ENCODE data around the gene PTGER2. TPM values are rescaled to one million over a fixed set of nuclear protein-coding genes. Genes with fewer than 3 reads are reported as not detected.

The PTGER2 gene
- total RNA-seq, 1 experiment from 2014 or later = 0.41 TPM

GRCh38 chr14:52351233-52352060, 37.3 kb downstream of the PTGER2 start:
- Histone ChIP-seq H3K36me3 (ENCODE audit: control insufficient read depth, insufficient read depth, low read length) (no peaks in the 10 kb centered on the region), H3K4me1 (ENCODE audit: control insufficient read depth, insufficient read depth, low read length) (no peaks in the 10 kb centered on the region), H3K27me3 (ENCODE audit: control insufficient read depth, insufficient read depth, low read length) (no peaks in the 10 kb centered on the region), H3K9me3 (ENCODE audit: control insufficient read depth, insufficient read depth, low read depth, low read length) (no peaks in the 10 kb centered on the region), H3K27ac (ENCODE audit: low read length) (no peak overlapping the region), H3K4me3 (ENCODE audit: low read depth in 2 of 2, low read length in 2 of 2) (no peak overlapping the region)
- CTCF ChIA-PET = no interaction called here
- in situ Hi-C loops (cut with HindIII; ENCODE audit: low pct_unique_long_range_greater_than_20kb, low sequenced_read_pairs) (no loop called here), intact Hi-C loops (cut with micrococcal nuclease; ENCODE audit: unreplicated experiment) (no loop called here)
- POLR2A ChIA-PET = no interaction called here
- DNase-seq (ENCODE audit: low read depth, low spot score) (no peak), ATAC-seq (no peak)
- no peak for TF ChIP-seq CTCF (IDR thresholded peaks at IDR 0.05)
- no peak for TF ChIP-seq TCF7L2 (IDR thresholded peaks at IDR 0.05; ENCODE audit: low read depth, low read length)
- TF ChIP-seq SIN3A (IDR thresholded peaks at IDR 0.05; ENCODE audit: borderline replicate concordance, insufficient read depth, low read depth, low read length) = no peak
- no TSS peak for BruUV-seq (replicated peaks)

GRCh38 chr14:52352061-52352491, 38.0 kb downstream of the PTGER2 start:
- no peak overlapping the region for H3K4me3 ChIP-seq (ENCODE audit: low read depth in 2 of 2, low read length in 2 of 2)
- TF ChIP-seq TCF7L2 (IDR thresholded peaks at IDR 0.05; ENCODE audit: low read depth, low read length) = no peak
- TF ChIP-seq POLR2AphosphoS5 (IDR thresholded peaks at IDR 0.05; ENCODE audit: low read depth, low read length) = no peak
- TF ChIP-seq SIN3A (IDR thresholded peaks at IDR 0.05; ENCODE audit: borderline replicate concordance, insufficient read depth, low read depth, low read length) = no peak
- no peak for TF ChIP-seq REST (IDR thresholded peaks at IDR 0.05; ENCODE audit: insufficient read depth in 1 of 2, low read depth in 2 of 2, low read length in 1 of 2)
- TF ChIP-seq CTCF (IDR thresholded peaks at IDR 0.05) = no peak
- in situ Hi-C loops (cut with HindIII; ENCODE audit: low pct_unique_long_range_greater_than_20kb, low sequenced_read_pairs) = no loop called here
- no peaks in the 10 kb centered on the region for H3K36me3 ChIP-seq (ENCODE audit: control insufficient read depth, insufficient read depth, low read length)
- ATAC-seq = no peak
- intact Hi-C loops (cut with micrococcal nuclease; ENCODE audit: unreplicated experiment) = no loop called here
- no peaks in the 10 kb centered on the region for H3K27me3 ChIP-seq (ENCODE audit: control insufficient read depth, insufficient read depth, low read length)
- BruUV-seq (replicated peaks) = no TSS peak
- H3K27ac ChIP-seq (ENCODE audit: low read length) = no peak overlapping the region
- ChIA-PET CTCF (no interaction called here), POLR2A (no interaction called here)
- H3K4me1 ChIP-seq (ENCODE audit: control insufficient read depth, insufficient read depth, low read length) = no peaks in the 10 kb centered on the region
- DNase-seq (ENCODE audit: low read depth, low spot score) = no peak
- no peaks in the 10 kb centered on the region for H3K9me3 ChIP-seq (ENCODE audit: control insufficient read depth, insufficient read depth, low read depth, low read length)
